ENCODE results near the gene SIDT2.
"Not testable (repeated sequence)": the region's sequence is repeated elsewhere in the genome, so short reads cannot be mapped to it uniquely, and the experiment has no call there.

The SIDT2 gene

GRCh38 chr11:117201658-117202305 lies 23.2 kb downstream of the SIDT2 start:
- DNase-seq (ENCODE audit: extremely low read depth in 1 of 2, low read depth in 1 of 2): no peak

- no peak for DNase-seq (ENCODE audit: extremely low read depth in 1 of 2, low read depth in 1 of 2)
Observed at GRCh38 chr11:117202386-117203068, 24.0 kb downstream of the SIDT2 start.

GRCh38 chr11:117203069-117203407 lies 24.5 kb downstream of the SIDT2 start:
- no peak for DNase-seq (ENCODE audit: extremely low read depth in 1 of 2, low read depth in 1 of 2)

DNA sequence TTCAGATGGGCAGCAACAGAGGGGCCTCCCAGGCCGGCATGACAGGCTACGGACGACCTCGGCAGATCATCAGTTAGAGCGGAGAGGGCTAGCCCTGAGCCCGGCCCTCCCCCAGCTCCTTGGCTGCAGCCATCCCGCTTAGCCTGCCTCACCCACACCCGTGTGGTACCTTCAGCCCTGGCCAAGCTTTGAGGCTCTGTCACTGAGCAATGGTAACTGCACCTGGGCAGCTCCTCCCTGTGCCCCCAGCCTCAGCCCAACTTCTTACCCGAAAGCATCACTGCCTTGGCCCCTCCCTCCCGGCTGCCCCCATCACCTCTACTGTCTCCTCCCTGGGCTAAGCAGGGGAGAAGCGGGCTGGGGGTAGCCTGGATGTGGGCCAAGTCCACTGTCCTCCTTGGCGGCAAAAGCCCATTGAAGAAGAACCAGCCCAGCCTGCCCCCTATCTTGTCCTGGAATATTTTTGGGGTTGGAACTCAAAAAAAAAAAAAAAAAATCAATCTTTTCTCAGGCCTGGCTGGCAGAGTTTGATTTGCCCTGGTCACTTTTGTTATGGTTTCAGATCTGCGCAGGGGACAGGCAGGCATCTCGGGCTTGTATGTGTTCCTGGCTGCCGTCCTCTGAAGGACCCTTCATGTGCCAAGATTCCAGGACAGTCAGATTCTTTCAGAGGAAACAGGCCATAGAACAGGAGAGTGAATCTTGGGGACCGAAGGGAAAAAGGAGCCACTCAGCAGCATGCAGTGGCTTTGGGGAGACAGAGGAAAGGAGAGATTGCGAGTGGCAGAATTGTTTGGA lies 25.9 kb downstream of the SIDT2 start:
- no peak for DNase-seq (ENCODE audit: extremely low read depth in 1 of 2, low read depth in 1 of 2)

DNA sequence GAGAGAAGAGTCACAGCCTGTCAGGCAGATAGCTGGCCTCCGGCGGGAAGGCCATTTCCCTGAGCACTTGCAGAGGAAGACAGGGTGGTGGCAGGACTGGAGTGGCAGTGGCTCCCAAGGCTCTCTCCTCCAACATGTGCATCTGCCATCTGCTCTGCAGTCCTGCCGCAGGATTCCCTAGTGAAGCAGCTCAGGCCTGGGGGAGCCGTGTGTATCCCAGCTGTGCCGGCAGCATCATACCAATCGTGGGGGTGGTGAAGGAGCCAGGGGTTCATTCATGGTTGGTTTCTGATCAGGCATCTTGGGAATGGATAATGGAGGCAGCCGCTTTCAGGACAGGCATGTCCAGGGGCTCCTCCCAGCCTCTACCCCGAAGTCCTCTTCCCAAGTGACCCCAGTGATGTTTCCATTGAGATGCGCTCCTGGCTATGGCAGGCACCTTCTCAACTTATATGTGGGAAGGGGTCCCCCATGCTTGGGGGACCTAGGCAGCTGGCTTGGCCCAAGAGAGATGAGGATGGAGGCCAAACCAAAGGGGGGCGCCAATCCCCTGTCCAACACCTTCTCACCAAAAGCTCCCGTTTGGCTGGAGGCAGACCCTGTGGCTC lies 26.8 kb downstream of the SIDT2 start:
- DNase-seq (ENCODE audit: extremely low read depth in 1 of 2, low read depth in 1 of 2): no peak

DNA sequence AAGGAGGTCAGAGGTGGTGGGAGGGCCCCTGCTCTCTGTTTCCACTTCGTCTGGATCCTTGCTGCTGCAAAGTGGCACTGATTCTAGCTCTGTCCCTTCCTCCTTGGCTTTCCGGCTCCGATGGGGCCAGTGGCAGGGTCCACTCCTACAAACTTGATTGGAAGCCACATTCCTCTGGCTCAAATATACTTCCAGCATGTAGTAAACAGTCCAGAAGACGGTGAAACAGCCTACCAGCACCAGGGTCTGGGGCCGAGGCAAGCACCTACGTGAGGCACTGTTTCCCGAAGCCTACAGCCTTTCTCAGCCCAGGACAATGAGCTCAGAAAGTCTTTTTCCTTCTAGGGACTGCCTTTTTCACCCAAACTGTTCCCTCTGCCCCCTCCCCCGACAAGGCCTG lies 27.6 kb downstream of the SIDT2 start:
- not testable (repeated sequence) for DNase-seq (ENCODE audit: extremely low read depth in 1 of 2, low read depth in 1 of 2)

- DNase-seq (ENCODE audit: extremely low read depth in 1 of 2, low read depth in 1 of 2): not testable (repeated sequence)
Observed at GRCh38 chr11:117206859-117207258, 28.3 kb downstream of the SIDT2 start.

- not testable (repeated sequence) for DNase-seq (ENCODE audit: extremely low read depth in 1 of 2, low read depth in 1 of 2)
Observed at GRCh38 chr11:117207481-117207880, 28.9 kb downstream of the SIDT2 start.

GRCh38 chr11:117208710-117209109 lies 30.2 kb downstream of the SIDT2 start:
- not testable (repeated sequence) for DNase-seq (ENCODE audit: extremely low read depth in 1 of 2, low read depth in 1 of 2)

- DNase-seq (ENCODE audit: extremely low read depth in 1 of 2, low read depth in 1 of 2): not testable (repeated sequence)
Observed at GRCh38 chr11:117209351-117210125, 31.0 kb downstream of the SIDT2 start.

DNA sequence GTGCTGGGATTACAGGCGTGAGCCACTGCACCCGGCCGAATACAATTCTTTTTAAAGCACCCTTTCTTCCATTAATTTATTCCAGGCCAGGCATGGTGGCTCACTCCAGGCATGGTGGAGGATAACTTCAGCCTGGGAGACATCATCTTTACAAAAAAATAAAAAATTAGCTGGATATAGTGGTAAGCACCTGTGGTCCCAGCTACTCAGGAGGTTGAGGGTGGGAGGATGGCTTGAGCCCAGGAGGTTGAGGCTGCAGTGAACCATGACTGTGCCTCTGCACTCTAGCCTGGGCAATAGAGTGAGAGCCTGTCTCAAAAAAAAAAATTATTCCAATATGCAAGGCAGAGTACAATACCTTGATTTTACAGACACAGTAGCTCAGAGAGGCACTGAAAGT lies 32.1 kb downstream of the SIDT2 start:
- no peak for DNase-seq (ENCODE audit: extremely low read depth in 1 of 2, low read depth in 1 of 2)

DNA sequence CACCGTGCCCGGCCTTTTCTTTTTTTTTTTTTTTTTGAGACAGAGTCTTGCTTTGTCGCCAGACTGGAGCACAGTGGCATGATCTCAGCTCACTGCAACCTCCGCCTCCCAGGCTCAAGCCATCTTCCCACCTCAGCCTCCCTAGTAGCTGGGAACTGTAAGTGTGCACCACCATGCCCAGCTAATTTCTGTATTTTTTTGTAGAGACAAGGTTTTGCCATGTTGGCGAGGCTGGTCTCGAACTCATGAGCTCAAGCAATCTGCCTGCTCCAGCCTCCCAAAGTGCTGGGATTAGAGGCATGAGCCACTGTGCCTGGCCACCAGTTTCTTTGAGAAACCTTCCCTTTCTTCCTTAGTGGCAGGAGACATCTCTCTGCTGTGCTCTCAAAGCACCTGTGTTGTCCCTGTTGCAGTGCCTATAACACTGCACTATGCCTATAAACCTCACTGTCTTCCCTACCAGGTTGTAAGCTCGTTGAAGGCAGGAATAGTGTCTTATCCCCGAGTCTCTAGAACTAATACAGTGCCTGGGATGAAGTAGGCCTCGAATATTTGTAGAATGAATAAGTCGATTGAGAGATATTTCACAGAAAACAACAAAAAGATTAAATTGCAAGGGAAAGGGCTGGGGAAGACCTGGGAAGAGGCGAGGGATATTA lies 34.3 kb downstream of the SIDT2 start:
- no peak for DNase-seq (ENCODE audit: extremely low read depth in 1 of 2, low read depth in 1 of 2)

GRCh38 chr11:117214404-117215110 lies 36.0 kb downstream of the SIDT2 start:
- DNase-seq (ENCODE audit: extremely low read depth in 1 of 2, low read depth in 1 of 2): no peak

GRCh38 chr11:117217141-117218084 lies 38.9 kb downstream of the SIDT2 start:
- DNase-seq (ENCODE audit: extremely low read depth in 1 of 2, low read depth in 1 of 2): no peak

GRCh38 chr11:117218133-117218915 lies 39.8 kb downstream of the SIDT2 start:
- no peak for DNase-seq (ENCODE audit: extremely low read depth in 1 of 2, low read depth in 1 of 2)

- DNase-seq (ENCODE audit: extremely low read depth in 1 of 2, low read depth in 1 of 2): no peak
Observed at GRCh38 chr11:117219001-117219400, 40.5 kb downstream of the SIDT2 start.

DNA sequence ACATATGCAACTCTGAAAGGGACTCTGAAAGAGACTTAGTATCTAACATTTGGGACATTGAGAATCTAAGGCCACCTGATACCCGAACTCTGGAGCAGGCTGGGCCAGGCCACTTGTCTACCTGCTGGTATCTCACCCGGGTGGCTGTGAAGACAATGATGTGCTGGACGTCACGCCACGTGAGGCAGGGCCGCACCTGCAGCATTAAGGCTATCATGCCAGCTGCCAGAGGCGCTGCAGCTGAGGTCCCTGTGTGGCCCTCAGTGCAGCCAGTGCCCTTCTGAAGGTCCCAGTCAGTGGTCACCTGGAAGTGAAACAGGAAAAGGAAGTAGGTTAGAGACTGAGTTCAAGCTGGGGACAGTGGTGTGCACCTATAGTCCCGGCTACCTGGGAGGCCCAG lies 40.9 kb downstream of the SIDT2 start:
- DNase-seq (ENCODE audit: extremely low read depth in 1 of 2, low read depth in 1 of 2): no peak

DNA sequence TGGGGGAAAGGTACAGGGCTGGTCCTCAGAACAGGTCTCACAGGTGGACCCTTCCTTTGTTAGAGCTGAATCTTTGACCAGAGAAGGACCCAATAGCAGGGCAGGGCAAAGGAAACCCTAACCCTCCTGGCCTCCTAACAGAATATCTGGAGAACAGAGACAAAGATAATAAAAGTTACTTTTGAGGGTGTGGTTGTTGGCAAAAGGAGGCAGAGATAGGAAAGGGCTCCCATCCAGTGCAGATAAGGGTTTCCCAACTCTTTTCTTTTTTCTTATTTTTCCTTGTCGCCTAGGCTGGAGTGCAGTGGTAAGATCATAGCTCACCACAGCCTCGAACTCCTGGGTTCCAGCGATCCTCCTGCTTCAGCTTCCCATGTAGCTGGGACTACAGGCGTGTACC lies 41.5 kb downstream of the SIDT2 start:
- DNase-seq (ENCODE audit: extremely low read depth in 1 of 2, low read depth in 1 of 2): no peak

Data from activated CD8-positive, alpha-beta memory T cell treated with anti-CD3 and anti-CD28 coated beads for 1 hour (primary cell).